Astrocyte of the hippocampus (primary cell): ENCODE data around the gene KIZ.
A peak's percentile ranks its signal among the peaks of the same experiment; 100 is the strongest.

Source experiments
- DNase-seq: peaks from one replicate; pipeline ENCODE4 v3.0.0; 2011; ENCODE audit warnings: low read depth, low spot score

The KIZ gene

DNA sequence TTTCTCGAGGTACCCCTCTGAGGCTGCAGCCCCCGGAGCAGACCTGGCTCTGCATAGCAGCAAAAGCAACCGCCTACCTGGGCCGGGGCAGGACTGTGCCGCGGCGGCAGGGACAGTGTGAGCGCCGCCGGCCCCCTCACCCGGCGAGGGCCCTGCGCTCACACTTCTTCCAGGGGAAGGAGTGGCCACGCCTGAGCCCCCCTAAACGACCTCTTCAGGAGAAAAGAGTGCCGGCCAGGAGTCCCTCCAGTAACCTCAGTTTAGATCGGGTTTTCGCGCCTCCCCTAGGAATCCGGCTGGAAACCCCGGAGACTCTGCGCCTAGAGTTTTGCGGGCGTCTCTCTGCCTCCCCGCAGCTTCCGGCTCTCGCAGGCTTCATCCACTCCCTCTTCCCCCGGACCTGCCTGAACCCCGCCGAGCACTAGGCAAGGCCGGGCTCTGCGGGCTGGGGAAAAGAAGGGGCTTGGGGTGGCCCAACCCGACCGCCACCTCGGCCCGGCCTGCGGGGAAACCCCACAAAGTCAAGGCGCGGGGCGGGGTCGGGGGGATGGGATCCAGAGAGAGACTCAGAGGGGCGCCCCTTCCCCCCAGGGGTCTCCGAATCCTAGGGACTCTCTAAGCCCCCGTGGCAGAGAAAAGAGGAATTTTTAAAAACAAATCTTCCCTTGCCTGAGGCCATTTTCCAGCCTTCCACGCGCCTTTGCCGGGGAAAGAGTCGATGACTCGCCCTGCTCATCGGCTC lies 20.3 kb upstream of the KIZ start:
- no peak for DNase-seq

GRCh38 chr20:21106171-21107017 lies 19.5 kb upstream of the KIZ start, which contains the start of gene LINC00237:
Gene LINC00237 (minus strand): TSS chr20:21106358.
- DNase-seq: no peak

DNA sequence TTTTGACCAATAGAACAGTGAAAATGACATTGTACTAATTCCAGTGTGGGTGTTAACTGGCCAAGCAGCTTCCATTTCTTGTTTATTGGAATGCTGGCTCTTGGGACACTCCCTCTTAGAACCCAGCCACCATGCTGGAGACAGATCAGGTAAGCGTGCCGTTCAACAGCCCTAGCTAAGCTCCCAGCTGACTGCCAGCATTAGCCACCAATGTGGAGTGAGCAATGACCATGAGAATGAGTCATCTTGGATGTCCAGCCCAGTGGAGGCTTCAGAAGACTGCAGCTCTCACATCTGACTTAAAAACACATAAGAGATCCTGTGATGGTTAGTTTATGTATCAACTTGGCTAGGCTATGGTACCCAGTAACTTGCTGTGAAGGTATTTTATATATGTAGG lies 16.7 kb upstream of the KIZ start:
- DNase-seq: no peak

GRCh38 chr20:21110811-21111210 lies 15.1 kb upstream of the KIZ start:
- no peak for DNase-seq

DNA sequence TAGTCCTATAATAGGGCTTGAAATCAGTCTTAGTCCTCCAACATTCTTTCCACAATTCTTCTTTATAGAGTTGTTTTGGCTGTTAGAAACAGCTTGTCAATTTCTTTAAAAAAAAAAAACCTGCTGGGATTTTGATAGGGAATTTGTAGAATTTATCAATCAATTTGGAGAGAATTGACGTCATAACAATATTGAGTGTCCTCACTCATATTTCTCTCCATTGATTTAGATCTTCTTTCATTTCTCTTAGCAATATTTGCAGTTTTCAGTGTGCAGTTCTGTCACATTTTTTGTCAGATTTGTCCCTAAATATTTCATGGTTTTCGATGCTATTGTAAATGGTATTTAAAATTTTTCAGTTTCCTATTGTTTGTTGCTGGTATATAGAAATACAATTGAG lies 14.5 kb upstream of the KIZ start:
- no peak for DNase-seq

GRCh38 chr20:21113697-21114096 lies 12.2 kb upstream of the KIZ start:
- no peak for DNase-seq

GRCh38 chr20:21114584-21114983 lies 11.3 kb upstream of the KIZ start:
- no peak for DNase-seq

GRCh38 chr20:21117521-21117920 lies 8.4 kb upstream of the KIZ start:
- DNase-seq: no peak

DNA sequence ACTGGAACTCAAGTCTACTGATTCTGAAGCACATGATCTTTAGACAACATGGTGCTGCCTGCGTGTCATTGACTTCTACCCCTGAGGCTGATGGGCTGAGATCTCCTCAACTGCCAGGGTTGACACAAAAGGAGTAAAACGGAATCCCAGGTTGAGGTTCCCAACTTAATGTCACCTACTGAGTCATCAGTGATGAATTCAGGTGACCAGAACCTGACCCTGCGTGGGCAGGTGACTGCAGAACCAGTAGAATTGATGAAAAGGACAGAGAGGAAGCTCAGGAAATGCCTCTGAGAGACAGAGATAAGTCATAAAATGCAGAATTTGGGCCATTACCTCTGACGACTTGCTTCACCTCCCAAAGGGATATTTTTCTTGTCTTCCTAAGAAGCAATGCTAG lies 7.7 kb upstream of the KIZ start:
- DNase-seq: no peak

DNA sequence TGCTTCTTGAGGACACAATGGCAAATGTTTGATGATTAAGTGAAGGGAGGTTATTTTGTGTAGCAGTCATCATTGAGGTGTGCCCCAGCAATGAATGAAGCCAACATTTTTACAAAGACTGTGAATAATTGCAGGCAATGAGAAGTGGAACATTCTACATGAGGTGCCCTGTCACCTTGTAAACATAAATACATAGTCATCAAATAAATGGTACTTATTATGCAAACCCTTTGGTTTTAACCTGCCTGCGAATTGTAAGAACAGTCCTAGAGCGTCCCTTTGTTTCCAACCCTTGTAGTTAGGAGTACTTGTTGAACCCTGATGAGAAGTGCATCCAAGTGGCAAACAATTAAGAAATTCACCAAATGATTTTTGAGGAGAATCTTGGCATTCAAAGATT lies 7.1 kb upstream of the KIZ start:
- DNase-seq: no peak

DNA sequence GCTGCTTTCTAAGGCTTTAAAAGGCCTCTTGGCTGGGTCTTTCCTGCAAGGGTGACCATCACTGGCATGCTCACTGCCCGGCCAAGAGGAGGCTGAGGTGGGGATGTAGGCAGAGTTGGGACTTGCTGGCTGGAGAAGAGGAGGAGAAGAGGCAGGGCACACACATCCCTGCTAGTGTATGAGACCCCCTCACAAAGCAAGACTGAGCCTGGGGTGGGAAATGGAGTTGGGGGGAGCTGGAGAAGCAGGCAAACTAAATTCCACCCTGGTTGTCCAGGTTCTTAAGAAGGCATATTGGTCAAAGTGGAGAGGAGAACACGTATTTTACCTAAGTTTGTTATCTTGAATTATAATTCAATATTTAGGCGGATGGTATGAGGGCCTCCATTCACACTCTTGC lies 1.7 kb upstream of the KIZ start:
- DNase-seq: no peak

GRCh38 chr20:21125072-21125848 lies 622 bp upstream of the KIZ start:
- no peak for DNase-seq

DNA sequence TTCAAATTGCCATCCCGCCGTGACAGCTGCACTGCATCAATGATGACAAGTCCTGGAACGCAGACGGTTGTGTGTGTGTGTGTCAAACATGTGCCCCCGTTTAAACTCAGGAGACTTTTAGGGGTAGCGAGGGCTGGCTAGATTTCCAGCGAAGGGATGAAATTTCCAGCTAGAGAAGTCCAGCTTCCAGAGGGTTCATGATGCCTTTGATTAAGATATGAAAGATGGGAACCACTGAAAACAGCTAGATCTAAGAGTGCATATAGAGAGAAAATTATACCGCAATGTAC lies 644 bp downstream of the KIZ start:
- no peak for DNase-seq

GRCh38 chr20:21127201-21127981 lies 1.5 kb downstream of the KIZ start:
- DNase-seq: no peak

GRCh38 chr20:21129861-21130260 lies 4.0 kb downstream of the KIZ start:
- DNase-seq: no peak

DNA sequence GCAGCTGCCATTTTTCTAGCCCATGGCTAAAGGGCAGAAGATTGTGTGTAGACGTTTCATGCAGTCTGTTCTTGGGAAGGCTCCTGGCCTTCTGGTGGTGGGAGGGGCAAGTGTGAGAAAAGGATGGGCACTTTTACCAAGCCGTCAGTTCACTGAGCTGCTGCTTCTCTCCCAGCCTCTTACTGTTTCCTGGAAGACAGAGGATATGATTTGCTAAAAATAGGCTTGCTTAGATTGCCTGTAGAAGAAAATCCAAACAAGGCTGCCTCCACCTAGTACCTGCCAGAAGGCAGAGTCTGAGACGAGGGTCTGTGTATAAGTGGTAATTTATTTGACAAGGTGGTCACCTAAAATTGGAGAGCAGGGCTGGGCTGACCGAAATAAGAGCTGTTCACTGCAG lies 7.5 kb downstream of the KIZ start:
- DNase-seq: no peak

GRCh38 chr20:21133917-21134622 lies 8.2 kb downstream of the KIZ start:
- DNase-seq: no peak

GRCh38 chr20:21134883-21135493 lies 9.1 kb downstream of the KIZ start:
- DNase-seq: peak; percentile 50

DNA sequence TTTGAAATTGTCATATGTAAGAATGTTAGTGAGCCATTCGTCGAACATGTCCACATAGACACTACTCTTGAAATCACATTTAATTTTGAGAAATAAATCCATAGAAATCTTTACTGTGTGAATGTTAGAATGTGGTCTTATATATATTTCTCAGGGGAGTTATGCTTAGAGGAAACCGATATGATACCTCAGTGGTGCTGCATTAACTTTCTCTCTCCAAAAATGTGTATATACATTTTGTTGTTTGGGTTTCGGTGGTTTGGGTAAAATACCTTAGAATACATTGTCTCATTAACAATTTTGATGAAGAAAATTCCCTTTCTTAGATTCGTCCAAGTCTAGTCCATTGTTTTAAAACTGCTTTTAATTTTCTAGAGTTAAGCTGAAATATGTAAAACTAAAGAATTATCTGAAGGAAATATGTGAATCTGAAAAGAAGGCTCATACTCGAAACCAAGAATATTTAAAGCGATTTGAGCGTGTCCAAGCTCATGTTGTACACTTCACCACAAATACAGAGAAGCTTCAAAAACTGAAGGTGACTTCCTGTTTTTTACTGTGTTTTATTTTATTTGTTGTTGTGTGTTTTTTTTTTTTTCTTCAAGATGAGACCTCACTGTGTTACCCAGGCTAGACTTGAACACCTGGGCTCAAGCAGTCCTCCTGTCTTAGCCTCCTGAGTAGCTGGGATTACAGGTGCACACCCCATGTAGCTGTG lies 10.3 kb downstream of the KIZ start:
- no peak for DNase-seq

- no peak for DNase-seq
Observed at GRCh38 chr20:21137078-21137477, 11.2 kb downstream of the KIZ start.
